HL-60/S4 treated with retinoic acid at 250 ng/mL for 4 days and 3 days (cell line): ENCODE measurements around the gene AGMO.
"Not testable (repeated sequence)": the region's sequence is repeated elsewhere in the genome, so short reads cannot be mapped to it uniquely, and the experiment has no call there.

Experiments
- in situ Hi-C: fragments of 300-500 bp; cut with MboI; formaldehyde crosslinking; loops from 2 replicates; pipeline ENCODE4 v1.7.0; 2022; ENCODE audit warnings: low sequenced_read_pairs

Gene AGMO

DNA sequence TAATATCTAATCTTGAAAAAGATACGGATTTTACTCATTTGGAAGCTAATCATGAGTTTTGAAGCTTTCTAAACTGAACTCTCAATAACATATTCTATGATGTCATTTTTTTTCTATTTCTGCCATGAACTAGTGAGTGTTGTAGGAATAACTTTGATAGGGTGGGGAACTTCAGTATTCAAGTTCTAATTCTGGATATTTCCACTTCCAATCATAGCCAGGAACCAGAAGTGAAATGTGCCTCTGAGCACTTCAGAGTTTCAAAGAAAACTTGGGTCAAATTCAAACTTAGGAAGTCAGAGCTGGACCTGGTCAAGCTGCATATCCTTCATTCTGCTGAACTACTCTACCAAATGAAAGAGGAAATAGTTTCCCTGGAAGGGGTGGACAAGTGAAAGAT, 847 bp downstream of the AGMO start:
- in situ Hi-C loops = no loop called here

DNA sequence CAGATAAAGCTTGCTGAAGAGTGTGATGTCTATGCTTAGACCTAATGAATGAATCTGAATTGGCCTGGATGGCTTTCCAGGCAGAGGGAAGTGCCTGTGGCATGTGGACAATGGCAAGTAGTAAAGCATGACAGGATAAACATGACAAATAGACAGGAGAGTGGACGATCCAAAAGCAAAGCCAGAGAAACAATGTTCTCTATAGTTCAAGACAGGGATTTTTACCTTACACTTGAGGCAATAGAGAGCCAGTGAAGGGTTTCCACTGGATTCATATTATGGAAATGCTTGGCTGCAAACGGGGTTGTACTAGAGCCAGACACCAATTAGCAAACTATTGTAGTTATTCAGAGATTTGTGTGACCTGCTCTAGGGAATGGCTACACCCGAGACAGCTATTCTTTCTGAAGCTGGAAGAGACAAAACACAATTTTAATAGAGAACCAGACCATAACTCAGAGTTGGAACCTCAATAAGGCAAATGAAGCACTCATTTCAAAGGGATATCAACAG, 2.3 kb downstream of the AGMO start:
- in situ Hi-C loops = no loop called here

DNA sequence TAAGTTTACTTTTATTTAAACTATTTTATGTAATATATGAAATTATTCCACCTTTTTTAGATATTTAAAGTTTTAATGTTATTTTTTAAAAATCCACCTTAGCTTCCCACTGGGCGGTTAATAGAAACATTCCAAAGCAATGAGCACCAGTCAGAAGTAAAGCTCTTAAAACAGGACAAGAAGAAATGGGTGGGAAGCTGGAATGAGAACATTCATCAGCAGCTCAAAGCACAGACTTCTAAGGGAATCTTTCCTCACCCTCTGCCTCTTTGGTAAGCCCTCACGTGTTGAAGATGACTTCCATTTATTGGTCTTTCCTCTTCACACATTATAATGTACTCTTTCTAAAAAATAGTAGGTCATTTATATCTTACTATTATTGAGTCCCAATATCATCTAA, 3.1 kb downstream of the AGMO start:
- in situ Hi-C loops = no loop called here

DNA sequence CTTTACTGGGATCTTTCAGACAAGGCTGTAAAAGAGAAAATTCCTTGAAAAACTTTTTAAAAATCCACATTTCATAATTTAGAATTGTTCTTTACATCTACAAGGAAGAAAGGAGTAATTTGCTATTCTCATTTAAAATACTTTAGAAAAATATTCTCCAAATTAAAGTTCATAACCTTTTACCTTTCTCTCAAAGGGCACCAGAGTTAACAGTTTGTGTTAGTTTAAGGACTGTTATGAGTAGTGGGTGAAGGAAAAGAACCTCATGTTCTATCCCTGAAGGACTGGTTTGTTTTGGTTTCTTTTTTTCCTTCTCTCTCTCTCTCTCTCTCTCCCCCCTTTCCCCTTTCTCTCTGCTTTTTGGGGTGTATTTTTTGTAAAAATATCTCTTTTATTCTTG, 4.1 kb downstream of the AGMO start:
- in situ Hi-C loops = no loop called here

DNA sequence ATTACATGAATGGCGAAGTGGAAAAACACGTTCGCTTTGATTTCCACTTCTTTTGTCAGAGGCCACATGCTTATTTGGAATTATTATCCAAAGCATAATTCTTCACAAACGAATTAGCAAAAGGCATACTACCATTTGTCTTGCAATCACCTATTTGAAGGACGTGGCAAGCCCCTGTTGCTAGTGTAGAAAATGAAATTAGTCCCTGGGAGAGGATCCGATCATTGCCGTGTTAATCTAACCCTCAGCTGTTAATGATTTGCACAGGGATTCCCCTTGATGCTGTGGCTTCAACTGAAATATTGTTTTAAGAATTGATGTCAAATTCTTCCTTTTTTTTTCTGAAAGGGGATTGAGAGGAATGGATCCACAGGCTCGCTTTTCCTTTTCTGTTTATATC, 4.6 kb downstream of the AGMO start:
- in situ Hi-C loops = no loop called here

DNA sequence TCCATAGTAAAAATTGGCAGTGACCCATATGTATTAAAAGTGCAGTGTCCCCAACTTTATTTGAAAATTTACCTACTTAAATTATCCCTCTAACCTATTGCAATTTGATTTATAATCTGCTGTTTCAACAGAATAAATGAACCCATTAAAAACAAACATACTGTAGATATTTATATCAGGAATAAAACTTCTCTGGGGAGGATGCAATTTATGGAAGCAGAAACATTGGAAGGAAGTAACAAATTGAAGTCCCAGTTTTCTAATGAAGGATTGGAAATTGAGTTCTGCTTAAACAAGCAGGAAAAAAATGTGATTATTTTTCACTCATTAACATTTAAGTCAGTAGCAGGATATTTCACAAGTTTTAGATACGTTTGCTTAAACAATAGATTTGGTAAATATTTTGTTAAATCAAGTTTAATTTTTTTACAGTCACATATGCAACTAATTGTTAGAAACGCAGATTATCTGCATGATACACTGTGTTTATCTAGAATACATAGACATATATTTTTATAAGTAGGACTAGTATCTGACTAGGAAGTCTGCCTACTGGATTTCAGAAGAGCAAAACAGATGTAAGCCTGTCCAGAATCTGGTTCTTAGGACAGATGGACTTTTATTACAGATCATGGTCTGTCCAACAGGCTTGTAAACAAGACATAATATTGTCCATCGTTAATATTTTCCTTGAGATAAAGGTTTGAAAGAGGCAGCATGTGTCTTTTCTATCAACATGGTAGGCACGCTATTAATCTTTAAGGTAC, 5.3 kb downstream of the AGMO start:
- in situ Hi-C loops = no loop called here

DNA sequence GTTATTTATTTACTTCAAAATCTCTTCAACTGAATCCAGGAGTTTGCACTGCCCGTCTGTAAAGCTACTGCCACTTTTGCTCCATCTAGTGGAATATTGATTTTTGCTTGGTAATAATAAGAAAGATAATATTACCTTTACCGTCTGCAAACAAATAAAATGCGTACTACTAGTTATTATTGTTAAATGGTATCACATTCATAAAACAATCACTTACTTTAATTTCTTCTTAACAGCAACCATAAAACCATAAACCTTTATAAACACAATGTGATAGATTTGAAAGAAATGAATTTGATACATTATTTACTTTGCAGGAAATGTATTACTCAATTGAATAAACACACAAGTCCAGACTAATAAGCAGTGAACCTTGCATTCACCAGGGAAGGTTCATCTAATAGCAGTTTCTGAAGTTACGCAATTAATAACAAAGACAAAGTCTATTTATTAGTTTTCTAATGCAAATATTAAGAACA, 6.4 kb downstream of the AGMO start:
- in situ Hi-C loops = no loop called here

DNA sequence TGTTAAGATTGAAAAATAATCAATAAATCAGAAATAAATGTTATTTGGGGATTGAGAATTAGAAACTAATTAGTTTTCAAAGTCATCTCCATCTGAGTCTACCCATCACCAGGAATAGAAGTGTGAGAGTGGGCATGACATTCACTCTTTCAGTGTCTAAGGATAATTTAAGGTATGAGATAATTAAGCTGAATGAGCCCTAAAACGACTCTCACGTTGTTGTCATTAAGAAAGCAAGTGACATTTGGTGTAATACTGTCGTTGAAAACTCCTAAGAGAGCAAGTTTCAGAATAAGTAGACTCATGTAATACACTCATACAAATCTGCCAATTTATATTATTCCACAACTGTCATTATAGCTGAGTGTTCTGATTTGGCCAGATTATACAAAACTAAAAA, 7.1 kb downstream of the AGMO start:
- in situ Hi-C loops = no loop called here

DNA sequence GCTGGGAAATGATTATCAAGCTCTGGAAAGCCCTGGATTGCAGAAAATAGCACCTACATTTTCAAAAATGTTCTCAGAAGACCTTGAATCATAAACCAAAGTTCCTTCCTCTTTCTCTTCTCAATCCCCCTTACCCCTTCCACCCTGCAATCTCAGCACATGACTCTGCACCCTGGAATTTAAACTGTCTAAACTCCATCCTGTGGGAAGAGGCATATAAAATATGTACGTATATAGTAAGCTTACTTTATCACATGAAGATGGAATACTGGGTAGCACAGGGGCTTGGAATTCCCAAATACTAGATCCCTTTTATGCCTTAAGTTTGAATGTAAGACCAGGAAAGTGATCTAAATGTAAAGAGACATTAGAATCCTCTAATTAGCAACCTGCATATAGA, 7.7 kb downstream of the AGMO start:
- in situ Hi-C loops = no loop called here

DNA sequence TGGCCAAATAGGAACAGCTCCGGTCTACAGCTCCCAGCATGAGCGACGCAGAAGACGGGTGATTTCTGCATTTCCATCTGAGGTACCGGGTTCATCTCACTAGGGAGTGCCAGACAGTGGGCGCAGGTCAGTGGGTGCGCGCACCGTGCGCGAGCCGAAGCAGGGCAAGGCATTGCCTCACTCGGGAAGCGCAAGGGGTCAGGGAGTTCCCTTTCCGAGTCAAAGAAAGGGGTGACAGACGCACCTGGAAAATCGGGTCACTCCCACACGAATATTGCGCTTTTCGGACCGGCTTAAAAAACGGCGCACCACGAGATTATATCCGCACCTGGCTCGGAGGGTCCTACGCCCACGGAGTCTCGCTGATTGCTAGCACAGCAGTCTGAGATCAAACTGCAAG, 14.5 kb downstream of the AGMO start:
- in situ Hi-C loops = not testable (repeated sequence)

DNA sequence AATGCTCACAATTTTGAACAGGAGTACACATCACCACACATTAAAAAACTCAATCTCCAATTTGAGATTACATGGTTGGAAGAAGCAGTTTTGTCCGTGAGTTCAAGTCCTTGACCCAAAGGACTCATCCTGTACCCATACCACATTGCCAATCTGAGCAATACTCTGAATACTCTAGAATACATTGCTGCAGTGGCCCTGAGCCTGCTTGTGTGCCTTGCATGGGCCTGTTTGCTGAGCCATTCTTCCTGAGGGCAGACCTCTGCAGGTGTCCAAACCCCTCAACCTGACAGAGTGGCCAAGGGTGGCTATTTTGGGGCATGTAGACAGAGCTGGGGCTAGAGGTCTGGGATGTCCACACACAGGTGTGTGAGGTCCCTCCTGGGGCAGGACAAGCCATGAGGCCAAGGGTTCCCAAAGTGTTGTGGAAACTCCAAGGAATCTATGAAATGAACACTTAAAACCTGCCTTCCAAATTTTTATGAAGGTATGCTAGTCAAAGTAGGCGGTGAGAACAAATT, 15.5 kb downstream of the AGMO start:
- in situ Hi-C loops = no loop called here

DNA sequence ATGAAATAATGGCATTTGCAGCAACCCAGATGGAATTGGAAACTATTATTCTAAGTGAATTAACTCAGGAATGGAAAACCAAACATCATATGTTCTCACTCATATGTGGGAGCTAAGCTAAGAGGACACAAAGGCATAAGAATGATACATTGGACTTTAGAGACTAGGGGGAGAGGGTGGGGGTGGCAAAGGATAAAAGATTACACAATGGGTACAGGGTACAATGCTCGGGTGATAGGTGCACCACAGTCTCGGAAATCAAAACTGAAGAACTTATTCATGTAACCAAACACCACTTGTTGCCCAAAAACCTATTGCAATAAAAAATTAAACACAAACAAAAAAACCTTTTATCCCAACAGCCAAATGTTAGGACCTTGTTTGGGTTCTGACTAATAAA, 17.8 kb downstream of the AGMO start:
- in situ Hi-C loops = no loop called here

DNA sequence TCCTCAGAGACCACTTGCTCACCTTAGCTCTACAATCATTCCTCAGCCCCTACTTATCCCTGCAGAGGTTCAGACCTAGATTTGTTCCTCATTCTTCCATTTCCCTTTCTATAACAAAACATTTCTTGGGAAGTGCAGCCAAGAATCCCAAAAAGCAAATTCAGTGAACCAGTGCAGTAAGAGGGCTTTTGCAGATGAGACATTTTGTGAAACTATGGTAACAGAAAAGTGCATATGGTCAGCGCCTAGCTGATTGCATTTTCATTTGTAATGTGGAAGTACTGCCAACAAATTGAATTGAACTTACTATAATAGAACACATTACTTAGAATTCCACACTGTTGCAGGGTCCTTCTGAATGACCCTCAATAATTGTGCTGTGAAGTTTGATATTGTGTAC, 18.6 kb downstream of the AGMO start:
- in situ Hi-C loops = no loop called here

DNA sequence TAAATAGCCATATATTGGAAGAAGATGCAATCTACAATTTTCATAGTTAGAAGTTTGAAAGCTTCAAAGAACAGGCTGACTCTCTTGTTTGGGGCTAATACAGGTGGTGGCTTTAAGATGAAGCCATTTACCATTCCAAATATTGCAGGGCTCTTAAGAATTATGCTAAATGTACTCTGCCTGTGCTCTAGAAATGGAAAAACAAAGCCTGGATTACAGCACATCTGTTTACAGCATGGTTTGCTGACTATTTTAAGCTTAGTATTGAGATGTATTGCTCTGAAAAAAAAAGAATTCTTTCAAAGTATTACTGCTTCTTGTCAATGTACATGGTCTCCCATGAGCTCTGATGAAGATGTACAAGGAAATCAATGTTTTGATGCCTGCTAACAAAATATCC, 34.2 kb downstream of the AGMO start:
- in situ Hi-C loops = no loop called here

DNA sequence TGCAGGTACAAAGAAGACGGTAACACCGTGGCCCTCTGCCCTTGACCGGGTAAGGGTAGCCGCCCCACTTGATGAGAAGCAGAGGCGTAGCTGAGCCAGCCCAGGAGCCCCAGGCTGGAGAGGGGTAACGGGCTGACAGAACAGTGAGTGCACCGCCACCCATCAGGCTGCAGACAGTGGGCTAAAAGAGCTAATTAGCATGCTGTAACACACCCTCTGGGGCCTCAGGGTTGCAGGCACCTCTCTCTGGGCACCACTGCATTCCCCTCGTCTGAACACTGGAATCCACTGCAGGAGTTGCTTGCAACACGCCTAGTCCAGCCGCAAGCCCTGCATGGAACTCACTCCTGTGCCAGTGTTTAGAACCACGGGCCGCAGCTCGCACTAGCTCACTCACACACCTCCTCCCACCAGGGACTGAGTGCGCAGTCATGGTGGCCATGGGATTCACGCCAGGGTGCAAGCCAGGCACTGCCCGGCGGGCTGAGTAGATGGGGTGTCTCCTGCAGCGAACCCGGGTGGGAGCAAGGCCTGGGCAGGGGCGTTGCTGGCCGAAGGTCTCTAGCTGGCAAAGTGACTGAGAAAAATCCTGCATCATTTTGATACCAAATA, 36.1 kb downstream of the AGMO start:
- in situ Hi-C loops = no loop called here

DNA sequence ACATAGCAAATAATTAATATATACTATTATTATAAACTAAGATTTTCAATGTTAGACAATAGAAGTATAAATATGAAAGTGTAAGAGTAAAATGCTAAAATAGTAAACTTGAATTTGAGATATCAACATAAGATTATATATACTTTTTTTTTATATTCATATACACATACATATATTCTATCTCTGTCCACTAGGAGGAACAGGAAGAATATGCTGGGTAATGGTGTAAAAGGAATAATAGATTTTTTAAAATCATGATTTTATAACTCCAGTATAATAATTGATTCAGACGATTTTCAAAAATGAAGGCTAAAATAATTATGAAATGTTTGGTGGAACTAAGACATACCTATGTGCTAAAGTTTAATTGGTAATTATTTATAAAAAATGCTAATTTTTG, 37.7 kb downstream of the AGMO start:
- in situ Hi-C loops = no loop called here

DNA sequence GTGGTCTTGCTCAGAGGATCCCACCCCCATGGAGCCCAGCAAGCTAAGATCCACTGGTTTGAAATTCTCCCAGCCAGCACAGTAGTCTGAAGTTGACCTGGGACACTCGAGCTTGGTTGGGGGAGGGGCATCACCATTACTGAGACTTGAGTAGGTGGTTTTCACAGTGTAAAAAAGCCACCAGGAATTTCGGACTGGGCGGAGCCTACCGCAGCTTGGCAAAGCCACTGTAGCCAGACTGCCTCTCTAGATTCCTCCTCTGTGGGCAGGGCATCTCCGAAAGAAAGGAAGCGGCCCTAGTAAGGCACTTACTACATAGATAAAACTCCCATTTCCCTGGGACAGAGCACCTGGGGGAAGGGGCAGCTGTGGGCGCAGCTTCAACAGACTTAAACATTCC, 44.0 kb downstream of the AGMO start:
- in situ Hi-C loops = not testable (repeated sequence)

DNA sequence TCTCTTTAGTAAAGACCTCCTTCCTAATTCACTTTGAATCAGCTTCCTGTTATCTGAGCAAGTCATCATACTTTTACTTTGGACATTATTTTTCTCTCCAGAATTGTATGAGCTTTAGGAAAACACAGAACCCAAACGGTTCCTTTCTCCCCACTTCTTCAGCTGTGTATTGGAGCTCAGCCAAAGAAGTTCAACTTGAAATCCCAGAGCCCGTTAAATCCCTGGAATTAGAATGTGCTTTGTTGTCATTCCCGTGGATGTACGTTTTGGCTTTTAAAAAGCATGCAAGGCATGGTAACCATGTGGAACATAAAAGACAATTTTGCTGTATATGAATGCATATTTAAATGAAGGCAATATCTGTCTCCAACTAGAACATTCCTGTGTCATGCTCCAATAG, 46.6 kb downstream of the AGMO start:
- in situ Hi-C loops = no loop called here

DNA sequence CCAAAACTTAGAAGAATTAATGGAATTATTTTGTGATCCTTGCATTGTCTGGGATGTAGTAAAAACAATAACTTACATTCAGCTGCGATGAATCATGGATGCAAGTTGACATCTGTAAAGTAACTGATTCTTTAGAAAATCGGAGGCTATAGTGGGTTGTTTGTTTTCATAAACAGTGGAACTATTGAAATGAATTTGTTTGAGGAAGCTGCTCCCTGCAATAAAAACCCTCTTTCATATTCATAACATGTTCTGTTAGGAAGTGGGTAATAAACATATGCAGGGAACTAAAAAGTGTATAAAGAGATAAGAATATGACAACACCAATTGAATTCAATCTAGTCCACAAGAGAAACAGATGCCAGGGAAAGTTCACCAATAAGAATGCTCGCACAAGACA, 53.6 kb downstream of the AGMO start:
- in situ Hi-C loops = no loop called here

DNA sequence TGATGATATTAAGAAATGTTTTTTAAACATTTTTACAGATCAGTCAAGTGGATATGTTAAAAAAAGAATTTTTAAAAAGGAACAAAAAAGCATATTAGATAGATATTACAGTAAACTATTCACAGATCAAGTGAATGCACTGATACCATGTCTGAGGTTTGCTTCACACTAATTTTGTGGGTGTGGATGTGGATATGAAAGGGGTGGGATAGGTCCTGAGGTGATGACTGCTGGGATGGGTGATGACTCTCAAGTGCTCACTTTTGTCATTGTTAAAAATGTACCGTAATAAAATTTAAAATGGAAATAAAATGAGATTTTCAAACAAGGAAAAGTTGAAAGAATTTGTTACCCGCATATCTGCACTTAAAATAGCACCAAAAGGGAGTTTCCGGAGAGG, 54.1 kb downstream of the AGMO start:
- in situ Hi-C loops = no loop called here

DNA sequence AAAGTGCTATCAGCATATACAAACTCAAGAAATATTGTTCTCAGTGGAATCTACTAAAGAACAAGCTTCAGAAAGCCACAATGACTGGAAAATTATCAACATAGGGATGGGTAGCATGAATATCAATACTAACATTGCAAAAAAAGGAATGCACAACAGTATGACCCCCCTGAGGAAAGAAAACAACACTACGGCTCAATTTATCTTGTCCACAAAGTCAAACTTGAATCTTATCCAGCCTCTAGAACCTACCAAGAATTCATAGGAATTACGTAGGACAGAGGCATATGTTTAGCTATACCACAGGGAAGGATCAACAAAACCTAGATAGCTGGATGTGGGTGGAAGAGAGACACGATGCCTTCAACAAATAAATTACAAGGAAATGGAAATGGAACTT, 54.6 kb downstream of the AGMO start:
- in situ Hi-C loops = no loop called here

DNA sequence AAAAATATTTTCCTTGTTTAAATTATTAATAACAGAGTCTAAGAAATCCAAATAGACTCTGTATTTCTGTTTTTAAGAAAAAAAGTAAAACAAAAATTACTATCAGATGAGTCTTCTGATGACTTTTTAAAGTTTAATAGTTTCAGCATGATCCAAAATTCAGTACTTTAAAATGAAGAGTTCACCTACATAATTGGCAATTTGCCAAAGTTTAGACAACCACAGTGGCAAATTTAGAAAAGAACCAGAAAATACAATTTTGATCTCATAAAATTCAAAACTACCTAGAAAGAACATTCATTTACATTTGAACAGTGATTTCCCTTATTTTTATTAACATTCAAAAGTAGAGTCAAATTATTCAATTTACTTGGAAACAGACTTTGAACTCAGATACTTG, 56.1 kb downstream of the AGMO start:
- in situ Hi-C loops = no loop called here
